GM21515 (cell line): ENCODE data around the gene SDHD.

Source experiments
- ATAC-seq: cut with Tn5 transposase; IDR thresholded peaks from one replicate; pipeline ENCODE4 v1.9.1; 2021; ENCODE audit not compliant: unreplicated experiment

SDHD gene

DNA sequence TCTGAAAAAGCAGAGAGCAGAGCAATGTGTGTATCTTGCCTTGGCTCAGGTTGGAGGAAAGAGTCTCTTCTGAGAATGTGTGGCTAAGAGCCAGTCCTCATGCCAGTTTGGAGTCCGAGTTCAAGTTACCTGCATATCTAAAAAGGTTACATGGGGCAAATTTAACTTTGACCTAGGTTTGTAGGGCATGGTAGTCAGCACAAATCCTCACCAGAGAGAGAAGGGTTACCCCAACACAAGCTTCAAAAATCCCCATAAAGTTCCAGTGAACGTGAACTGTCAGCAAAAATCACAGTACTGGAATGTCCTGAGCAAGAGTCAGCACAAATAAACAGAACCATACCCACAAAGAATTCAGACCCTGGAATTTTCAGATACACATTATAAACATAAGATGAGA is 13.8 kb downstream of the SDHD start:
- ATAC-seq, result no peak

DNA sequence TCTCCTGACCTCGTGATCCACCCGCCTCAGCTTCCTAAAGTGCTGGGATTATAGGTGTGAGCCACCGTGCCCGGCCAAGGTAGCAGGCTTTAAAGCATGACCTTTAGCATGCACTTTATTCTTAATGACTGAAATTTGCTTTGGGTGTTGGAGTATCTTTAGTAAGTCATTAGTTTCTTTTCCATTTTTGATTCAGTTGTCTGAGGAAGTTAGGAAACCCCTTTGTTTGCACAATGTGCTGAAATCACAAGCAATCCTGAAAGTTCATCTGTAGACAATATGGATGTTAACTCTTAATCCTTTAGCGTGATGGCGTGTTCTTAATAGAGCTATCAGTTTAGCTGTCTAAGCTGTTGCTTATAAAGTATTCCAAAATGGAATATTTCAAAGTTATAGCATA is 16.8 kb downstream of the SDHD start:
- ATAC-seq, result no peak

DNA sequence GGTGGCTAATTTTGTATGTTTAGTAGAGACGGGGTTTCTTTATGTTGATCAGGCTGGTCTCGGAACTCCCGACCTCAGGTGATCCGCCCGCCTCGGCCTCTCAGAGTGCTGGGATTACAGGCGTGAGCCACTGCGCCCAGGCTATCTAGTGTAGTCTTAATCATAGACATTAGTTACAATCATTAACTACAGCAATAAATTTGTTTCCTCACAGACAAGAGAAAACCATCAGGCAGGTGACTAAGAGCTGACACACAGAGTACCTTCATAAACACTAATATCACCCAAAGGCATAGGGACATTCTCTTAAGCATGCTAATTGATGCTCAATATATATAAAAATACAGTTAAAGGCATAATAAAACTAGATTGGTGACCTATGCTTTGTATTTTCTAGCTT is 19.4 kb downstream of the SDHD start:
- ATAC-seq, result no peak

DNA sequence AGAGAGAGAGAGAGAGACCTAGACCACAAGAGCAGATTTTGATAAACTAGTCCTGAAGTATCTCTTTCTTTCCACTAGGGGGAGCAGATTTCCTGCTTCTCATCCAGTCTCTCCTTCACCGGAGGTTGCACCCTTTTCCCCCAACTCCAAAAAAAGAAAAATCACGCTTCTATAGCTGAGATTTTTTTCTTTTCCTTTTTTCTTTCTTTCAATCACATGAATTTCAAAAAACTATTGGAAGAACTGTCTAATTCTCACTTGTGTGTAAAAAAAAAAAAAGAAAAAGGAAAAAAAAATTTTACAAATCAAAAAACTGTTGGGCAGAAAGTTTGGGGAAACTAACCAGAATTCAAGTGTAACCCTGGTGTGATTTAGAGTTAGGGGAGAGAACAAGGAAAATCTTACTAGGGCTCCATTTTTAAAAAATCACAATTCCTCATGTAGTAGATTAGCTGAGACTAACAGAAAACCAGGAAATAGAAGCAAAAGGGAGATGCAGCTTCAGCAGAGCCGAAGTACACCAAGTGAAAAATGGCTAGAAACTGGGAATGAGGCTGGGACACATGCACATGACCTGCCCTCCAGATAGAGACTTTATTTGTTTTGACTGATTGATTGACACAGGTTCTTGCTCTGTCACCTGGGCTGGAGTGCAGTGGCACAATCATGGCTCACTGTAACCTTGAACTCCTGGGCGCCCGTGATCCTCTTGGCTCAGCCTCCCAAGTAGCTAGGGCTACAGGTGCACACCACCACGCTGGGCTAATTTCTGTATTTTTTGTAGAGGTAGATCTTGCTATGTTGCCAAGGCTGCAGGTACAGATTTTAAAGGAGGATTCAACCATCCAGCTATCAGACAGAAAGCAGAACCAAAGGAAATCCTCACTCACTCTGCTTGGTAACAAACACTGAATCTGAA is 27.1 kb downstream of the SDHD start:
- ATAC-seq, result no peak

DNA sequence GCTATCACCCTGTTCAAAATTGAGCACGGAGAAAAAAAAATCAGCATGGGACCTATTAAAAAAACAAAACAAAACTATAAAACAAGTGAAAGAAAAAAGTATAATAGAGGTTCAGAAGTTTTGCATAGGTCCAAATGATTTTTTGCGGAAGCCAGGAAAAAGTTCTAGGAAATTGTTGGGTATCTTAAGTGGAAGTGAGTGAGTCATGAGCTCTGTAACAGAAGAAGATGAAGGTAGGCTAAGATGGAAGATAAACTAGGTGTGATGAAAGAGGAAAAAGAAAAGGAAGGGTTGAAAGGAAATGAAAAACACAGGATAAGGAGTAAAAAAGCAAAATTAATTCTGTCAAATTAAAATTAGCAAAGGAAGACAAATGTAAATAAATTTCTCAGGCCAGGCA is 27.8 kb downstream of the SDHD start:
- no peak for ATAC-seq

DNA sequence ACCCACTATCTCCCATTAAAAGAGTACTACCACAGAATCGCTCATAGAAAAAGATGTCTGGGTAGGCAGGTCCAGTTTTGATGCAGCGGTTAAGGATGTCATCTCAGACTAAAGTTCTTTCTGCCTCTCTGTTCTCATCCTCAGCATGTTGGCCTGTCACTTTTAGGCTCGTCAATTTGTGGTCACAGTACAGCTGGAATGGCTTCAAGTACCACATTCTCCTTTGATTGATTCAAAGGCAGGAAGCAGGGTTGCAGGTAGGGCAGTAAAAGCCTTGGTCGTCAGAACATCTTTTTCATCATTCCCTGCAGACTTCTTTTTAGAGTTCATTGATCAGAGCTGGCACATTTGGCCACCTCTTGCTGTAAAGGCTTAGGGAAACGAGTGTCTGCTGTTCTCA is 28.7 kb downstream of the SDHD start:
- no peak for ATAC-seq

DNA sequence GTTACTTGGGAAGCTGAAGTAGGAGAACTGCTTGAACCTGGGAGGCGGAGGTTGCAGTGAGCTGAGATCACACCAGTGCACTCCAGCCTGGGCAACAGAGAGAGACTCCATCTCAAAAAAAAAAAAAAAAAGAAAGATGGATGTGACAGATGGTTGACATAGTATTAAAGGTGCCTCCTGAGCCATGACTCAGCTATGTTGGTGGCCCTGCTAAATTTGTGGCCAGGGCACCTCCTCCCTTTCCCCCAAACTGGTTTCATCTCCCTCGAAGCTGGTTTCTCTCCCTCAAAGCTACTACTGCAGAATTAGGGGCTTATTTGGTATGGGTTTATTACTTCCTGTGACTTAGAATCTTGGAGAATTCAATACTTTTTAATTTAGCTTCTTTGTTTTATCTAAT is 31.5 kb downstream of the SDHD start:
- no peak for ATAC-seq

DNA sequence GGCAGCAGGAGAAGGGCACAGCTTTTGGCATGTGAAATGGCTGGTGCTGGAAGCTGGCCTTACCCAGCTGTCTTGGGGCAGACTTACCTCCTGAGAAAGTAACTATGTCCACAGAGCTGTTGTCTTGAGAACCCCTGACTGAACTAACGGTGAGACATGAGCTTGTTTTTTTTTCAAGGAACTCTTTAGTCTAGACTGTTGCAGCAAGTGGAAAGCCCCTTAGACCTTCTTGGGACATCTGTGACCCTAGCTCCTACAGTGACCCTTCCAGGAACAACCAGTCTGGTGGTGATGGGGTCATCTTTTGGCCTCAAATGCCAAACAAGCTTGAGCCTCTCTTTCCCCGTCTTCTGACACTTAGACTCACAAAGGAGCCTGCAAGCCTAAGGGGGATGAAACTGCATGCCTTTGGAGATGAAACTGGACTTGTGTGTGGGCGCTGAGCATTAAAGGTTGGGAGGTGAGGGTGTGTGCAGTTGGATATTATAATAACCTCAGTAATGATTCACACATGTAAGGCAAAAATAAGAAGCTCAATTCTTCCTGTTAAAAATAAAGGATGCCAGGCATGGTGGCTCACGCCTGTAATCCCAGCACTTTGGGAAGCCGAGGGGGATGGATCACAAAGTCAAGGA is 35.4 kb downstream of the SDHD start:
- no peak for ATAC-seq

DNA sequence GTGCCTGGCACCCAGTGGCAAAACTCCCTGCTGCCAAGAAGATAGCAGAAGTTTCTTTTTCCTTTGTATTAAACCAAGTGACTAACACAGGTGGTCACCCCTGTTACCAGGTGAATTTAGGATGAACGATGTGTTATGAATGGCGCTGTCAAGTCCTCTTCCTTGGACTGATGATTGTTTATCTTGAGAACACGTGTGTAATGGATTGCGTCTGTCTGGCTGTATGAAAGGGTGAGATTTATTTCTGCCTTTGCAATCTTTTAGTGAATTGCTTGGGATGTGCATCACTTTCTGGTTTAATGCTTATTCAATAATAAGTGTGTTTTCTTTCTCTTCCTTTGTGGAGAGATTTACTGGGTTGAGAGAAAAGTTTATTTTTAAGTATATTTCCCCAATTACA is 36.5 kb downstream of the SDHD start:
- ATAC-seq, result no peak

DNA sequence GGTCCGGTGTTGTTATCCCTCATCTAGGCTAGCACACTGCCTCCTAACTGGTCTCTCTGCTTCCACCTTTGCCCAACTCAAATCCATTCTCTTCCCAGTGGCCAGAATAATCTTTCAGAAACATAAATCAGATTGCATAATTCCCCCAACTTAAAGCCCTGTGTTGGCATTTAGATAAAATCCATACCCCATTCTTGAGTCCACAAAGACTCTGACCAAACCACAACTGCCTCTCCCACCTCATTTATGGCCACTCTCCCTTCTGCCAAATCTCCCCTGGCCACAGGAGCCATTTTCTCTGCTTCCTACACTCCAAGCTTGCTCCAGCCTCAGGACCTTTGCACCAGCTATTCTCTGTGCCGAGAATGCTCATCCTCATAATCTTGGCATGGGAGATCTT is 40.4 kb downstream of the SDHD start:
- no peak for ATAC-seq

DNA sequence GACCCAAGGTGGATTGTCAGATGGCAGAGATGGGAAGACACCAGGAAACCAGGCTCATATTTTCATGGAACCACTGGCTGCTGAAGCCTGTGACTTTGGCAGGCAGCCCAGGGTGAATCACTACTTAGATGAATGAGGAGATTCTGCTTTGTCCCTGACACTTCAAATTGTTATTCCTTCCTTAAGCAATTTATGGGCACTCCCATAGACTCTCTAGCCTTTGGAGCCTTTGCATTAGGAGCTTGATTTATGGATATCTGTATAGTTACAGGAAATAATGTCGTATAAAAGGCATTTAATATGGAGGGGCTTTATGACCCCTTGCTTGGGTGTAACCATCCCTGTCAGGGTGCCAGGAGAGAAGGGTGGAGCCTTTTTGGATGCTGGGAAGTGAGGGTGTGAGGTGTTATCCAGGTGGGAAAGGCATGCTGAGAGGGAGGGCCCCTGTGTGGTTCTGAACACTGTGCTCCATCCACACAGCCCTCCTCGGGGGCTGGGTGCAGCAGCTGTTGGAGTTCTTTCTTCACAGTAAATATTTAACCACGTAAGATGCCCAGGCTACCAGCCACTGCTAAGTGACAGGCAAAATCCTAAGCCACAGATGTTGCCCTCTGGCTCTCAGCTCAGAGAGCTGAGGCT is 41.9 kb downstream of the SDHD start:
- no peak for ATAC-seq

DNA sequence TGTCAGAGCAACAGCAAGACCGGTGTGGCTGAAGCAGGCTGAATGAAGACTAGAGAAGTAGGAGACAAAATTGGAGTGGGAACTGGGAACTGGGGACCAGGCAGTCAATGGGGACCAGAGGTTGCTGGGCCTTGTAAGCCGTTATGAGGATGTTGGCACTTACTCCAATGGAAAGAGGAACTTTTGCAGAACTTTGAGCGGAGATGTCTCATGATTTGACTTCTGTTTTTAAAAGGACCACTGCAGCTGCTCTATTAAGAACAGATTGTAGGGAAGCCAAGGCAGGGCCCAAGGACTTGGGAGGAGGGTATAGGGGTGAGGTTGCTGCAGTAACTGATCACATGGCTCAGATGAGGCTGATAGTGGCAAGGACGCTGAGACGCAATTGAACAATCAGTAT is 43.0 kb downstream of the SDHD start:
- ATAC-seq, result no peak

DNA sequence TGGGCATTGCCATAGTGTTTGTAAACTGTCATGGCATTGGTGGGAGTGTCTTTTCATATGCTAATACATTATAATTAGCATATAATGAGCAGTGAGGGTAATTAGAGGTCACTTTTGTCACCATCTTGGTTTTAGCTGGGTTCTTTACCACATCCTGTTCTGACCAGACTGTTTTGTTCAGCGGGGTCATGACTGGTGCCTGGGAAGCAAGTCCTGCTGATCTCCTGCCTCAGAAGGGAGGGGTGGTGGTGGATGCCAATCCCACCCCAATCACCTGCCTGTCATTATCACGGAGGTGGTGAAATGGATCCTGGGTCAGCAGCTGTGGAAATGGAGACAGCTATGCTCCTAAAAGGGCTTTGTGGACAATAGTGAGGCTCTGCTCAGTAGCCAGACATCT is 46.1 kb downstream of the SDHD start:
- ATAC-seq, result no peak

DNA sequence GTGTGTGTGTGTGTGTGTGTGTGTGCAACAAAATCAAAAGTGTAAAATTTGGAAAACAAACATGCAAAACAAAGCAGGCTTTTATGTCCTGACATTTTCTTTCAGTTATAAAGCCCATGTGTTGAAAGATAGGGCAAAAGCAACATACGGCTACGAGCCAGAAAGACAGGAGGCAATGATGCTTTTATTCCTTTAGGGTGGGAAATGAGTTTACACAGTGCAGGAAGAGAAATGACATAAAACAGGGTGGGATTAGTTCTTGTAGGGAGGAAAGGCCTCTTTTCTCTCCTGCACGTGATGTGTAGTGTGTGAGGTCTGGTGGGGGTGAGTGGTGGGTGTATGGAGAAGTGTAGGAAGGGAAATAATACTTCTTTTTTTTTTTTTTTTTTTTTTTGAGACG is 47.8 kb downstream of the SDHD start:
- ATAC-seq, result no peak

DNA sequence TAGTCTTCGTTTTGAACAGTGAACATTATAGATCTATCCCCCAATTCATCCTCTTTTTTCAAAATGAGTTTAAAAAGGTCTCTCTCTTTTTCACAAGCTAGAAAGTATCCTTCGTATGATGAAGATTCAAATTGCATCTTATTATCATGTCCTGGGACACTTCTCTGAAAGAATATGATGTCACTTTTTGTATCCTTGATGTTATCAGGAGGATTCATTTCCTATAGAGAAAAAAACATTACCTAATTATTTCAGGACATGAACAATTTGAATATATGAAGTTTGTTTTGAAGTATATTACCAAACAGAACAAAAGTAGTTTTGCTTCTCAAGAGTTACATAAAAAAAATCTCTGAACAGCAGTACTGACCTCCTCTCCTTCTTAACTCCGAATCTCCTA is 56.9 kb downstream of the SDHD start:
- no peak for ATAC-seq
